NCI-H1930 (cell line): ENCODE results near the gene PMM1.
A peak's percentile ranks its signal among the peaks of the same experiment; 100 is the strongest.
"Not testable (repeated sequence)": the region's sequence is repeated elsewhere in the genome, so short reads cannot be mapped to it uniquely, and the experiment has no call there.

Experiments used
- DNase-seq, 2 experiments: peaks; one replicate each; lab custom pipeline; 2025; lab: John Stamatoyannopoulos, UW

The PMM1 gene

GRCh38 chr22:41563051-41563711 lies 26.5 kb downstream of the PMM1 start:
- no peak for DNase-seq

DNA sequence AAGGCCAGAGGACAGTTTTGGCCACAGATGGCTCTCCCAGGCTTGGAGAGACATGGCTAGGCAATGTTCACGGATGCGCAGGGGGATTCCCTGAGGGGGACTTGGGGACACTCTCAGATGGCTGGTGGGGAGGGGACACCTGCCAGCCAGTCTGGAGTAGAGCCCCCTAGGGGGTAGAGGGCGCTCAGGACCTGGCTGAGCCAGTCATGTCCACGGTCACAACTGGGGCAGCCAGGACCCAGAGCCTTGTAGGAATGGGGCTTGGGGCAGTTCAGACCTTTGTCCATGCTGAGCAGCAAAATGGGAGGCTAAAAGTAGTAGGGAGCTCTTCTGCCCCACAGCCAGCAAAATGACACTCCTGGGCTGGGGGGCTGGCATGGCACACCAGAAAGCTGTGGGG lies 27.2 kb downstream of the PMM1 start:
- DNase-seq = no peak

GRCh38 chr22:41561788-41562187 lies 27.9 kb downstream of the PMM1 start:
- no peak for DNase-seq

- no peak for DNase-seq
Measured at GRCh38 chr22:41561335-41561734, 28.3 kb downstream of the PMM1 start.

- no peak for DNase-seq
Measured at GRCh38 chr22:41560095-41560471, 29.6 kb downstream of the PMM1 start.

DNA sequence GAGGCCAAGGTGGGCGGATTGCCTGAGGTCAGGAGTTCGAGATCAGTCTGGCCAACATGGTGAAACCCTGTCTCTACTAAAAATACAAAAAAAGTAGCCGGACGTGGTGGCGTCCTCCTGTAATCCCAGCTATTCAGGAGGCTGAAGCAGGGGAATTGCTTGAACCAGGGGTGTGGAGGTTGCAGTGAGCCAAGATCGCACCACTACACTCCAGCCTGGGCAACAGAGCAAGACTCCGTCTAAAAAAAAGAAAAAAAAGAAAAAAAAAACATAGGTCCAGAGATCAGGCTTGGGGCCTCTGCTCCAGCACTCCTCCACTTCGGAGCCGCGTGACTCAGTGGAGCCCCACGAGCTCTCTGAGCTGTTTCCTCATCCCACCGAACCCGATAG lies 31.4 kb downstream of the PMM1 start:
- DNase-seq = not testable (repeated sequence)

GRCh38 chr22:41557401-41558240 lies 32.0 kb downstream of the PMM1 start:
- no peak for DNase-seq

- no peak for DNase-seq
Measured at GRCh38 chr22:41556561-41556960, 33.1 kb downstream of the PMM1 start.

DNA sequence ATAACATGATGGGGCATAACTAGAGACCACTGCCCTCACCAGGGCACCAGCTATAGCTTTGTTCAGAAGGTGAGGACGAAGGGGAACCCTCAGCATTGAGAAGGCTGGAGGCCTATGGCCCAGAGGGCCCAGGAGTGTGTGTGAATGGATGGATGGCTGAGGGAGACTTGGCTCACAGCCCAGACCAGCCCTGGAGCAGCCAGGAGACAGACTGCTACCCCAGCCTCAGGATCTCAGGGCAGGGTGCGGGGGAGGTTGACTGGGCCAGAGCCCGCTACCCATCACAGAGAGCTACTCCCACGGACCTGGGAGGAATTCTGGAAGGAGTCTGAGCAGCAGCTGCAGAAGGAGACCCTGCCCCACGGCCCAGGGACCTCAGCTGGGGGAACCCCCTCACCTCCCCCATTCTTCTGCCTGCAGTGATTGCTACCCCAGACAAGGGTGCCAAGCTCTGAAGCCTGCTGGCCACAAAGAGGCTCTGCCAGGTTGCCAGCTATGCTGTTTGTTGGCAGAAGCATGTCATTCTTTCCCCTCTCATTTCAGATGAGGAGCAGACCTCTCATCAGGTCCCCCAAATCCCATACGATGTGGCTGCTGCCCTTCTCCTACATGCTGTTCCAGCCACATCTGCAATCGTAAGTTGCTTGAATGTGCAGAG lies 34.2 kb downstream of the PMM1 start:
- no peak for DNase-seq

DNA sequence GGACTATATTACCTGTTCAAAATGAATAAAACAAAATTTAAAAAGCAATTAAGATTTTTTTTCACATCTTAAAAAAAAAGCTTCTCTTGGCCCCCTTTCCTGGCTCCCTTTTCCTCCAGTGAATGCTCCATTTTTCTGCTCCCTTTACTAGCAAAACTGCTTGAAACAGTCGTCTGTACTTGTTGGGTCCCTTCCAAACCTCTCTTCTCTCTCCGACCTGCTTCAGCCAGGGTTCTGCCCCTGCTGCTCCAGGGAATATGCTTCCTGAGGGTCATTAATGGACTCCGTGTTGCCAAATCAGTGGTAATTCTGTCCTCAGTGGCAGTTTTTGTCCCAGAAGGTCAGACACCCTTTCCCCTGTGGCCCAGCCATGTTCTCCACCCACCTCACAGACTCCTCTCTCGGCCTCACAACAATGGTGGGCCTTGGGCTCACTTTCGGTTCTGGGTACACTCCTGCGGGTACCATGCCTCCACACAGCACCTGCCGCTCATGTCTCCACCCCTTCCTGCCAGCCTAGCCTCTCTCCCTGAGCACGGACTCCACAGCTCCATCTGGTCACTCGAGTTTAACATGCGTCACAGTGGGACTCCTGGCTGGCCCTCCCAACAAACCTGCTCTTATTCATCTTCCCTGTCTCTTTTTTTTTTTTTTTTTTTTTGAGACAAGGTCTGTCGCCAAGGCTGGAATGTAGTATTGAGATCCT lies 37.6 kb downstream of the PMM1 start:
- no peak for DNase-seq

GRCh38 chr22:41550952-41551491 lies 38.6 kb downstream of the PMM1 start:
- no peak for DNase-seq

GRCh38 chr22:41548830-41549211 lies 40.8 kb downstream of the PMM1 start:
- no peak for DNase-seq

DNA sequence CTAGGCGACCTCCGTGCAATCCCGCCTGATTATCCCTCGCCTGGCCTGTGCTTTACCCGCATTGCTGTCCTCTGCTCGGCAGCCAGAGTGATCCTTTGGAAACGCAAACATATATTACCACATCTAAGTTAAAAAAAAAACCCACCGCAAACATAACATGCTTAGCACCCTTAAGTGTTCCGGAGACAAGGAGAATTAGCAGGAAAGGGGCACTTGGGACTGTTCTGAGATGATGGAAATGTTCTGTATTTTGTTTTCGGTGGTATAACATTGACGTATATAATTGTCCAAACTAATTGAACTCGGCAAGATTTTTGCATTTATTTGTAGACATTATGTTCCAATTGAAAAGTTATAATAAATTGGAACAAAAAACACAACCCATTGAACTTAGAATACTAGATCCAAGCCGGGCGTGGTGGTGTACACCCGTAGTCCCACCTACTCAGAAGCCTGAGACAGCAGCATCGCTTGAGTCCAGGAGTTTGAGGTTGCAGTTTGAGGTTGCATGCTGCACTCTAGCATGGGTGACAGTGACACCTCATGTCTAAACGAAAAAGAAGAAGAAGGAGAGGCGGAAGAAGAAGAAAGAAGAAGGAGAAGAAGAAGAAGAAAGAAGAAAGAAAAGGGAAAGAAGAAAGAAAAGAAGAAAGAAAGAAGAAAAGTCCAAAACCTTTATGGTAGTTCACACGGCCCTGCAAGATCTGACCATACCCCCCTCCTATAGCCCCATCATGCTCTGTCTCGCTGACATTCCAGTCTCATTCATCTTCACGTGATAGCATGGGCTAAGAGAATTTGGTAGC lies 44.8 kb downstream of the PMM1 start:
- DNase-seq = no peak

- DNase-seq = peak; percentile 96 to 98
Measured at GRCh38 chr22:41543854-41544670, 45.6 kb downstream of the PMM1 start, which contains the start of gene POLR3H. Gene POLR3H, minus strand, starts transcription at chr22:41544470. Its CDS starts 369 bp downstream, at chr22:41544101.

GRCh38 chr22:41542224-41542623 lies 47.4 kb downstream of the PMM1 start:
- no peak for DNase-seq

DNA sequence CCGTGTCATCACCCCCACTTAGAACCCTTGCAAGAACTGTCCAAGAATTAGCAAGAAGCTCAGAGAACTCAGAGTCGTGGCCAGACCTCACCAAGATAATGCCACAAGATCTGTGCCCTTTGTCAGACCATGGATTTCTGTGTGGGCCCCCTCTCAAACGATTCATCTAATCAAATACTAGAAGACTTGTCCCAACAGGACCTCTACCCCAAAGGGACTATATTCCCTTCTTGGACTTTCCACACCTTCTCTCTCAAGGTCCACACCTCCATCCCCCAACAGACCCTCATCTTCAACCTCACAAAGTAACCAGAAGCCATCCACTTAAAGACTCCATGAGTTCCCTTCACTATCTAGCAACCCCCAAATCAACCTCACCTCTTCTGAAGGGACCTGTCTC lies 48.2 kb downstream of the PMM1 start:
- no peak for DNase-seq

DNA sequence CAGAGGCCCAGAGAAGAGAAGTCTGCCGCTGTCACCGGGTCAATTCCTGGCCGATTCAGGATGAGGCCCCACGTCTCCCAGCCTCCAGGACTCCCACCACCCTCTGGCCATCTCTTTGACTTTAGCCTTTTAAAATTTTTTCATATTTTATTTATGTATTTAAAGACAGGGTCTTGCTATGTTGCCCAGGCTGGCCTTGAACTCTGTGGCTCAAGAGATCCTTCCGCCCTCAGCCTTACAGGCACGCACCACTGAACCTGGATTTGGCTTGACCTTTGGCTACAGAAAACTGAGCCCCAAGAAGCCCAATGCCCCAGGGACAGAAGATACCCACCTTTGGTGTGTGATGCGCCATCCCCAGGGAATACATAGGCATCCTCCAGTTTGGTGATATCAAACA lies 49.3 kb downstream of the PMM1 start:
- DNase-seq = no peak

- no peak for DNase-seq
Measured at GRCh38 chr22:41540006-41540315, 49.7 kb downstream of the PMM1 start.

DNA sequence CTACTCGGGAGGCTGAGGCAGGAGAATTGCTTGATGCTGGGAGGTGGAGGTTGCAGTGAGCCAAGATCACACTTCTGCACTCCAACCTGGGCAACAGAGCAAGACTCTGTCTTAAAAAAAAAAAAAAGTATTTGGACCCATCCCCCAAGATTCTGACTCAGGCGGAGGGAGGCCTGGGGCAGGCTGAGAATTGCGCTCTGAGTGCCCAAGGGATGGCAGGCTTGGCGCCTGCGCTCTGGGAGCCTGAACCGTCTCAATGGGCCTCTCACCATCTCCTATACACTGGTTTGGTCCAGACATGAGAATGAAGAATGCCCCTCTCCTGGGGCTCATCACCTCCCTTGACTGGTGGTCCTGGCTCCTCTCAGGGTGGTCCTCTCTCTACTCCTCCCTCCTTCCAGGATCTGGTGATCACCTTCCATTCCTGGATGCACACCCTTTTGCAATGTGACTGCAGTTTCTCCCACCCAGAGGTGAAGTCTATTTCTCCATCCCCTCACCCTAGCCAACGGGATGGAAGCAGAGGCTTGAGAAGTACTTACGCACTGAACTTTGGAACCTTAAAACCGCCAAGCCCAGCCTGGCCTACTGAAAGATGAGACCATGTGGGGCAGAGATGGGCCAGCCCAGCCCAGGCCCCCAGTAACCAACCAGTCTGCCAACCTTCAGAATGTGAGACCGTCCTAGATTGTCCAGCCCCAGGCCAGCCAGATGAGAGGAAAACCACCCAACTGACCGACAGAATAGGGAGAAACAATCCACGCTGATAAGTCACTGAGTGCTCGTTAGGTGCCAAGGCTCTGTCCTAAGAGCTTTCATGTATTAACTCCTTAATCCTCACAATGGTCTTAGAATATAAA lies 50.3 kb downstream of the PMM1 start:
- no peak for DNase-seq

GRCh38 chr22:41538583-41538982 lies 51.1 kb downstream of the PMM1 start:
- no peak for DNase-seq
